ENCODE data around the gene VSIR.

- TF ChIP-seq CTCF (IDR thresholded peaks at IDR 0.05; ENCODE audit: borderline replicate concordance, extremely low read depth, low read length, poor library complexity, severe bottlenecking) (no peak), EZH2 (IDR thresholded peaks at IDR 0.05; ENCODE audit: borderline replicate concordance, low read depth, low read length, severe bottlenecking) (no peak)
Measured at GRCh38 chr10:71802715-71803488, 29.6 kb upstream of the VSIR start.

Data from DND-41 (cell line).